HG02623 (cell line): ENCODE results near the gene TUBGCP6.

Source experiments
- ATAC-seq: cut with Tn5 transposase; IDR thresholded peaks from one replicate; pipeline ENCODE4 v1.9.1; 2021; ENCODE audit warnings: moderate library complexity; ENCODE audit not compliant: unreplicated experiment

The TUBGCP6 gene

GRCh38 chr22:50251477-50252081, 6.8 kb upstream of the TUBGCP6 start:
- no peak for ATAC-seq

- ATAC-seq = peak; percentile 42
Measured at GRCh38 chr22:50250555-50251476, 6.0 kb upstream of the TUBGCP6 start, which contains the start of gene HDAC10. HDAC10 (minus strand) TSS chr22:50251265; CDS start chr22:50251032, 233 bp downstream.

GRCh38 chr22:50250249-50250554, 5.4 kb upstream of the TUBGCP6 start:
- ATAC-seq = no peak

GRCh38 chr22:50249341-50250248, 4.8 kb upstream of the TUBGCP6 start:
- no peak for ATAC-seq

GRCh38 chr22:50248196-50249081, 3.6 kb upstream of the TUBGCP6 start:
- ATAC-seq = no peak

GRCh38 chr22:50247748-50248147, 2.9 kb upstream of the TUBGCP6 start:
- ATAC-seq = no peak

- no peak for ATAC-seq
Measured at GRCh38 chr22:50246242-50247175, 1.7 kb upstream of the TUBGCP6 start.

GRCh38 chr22:50245214-50246072, 620 bp upstream of the TUBGCP6 start:
- no peak for ATAC-seq

GRCh38 chr22:50243685-50244419, 971 bp downstream of the TUBGCP6 start:
- ATAC-seq = no peak

GRCh38 chr22:50242406-50242949, 2.3 kb downstream of the TUBGCP6 start:
- no peak for ATAC-seq

GRCh38 chr22:50238755-50239154, 6.1 kb downstream of the TUBGCP6 start:
- ATAC-seq = no peak

- ATAC-seq = no peak
Measured at GRCh38 chr22:50236731-50237409, 8.0 kb downstream of the TUBGCP6 start.

- no peak for ATAC-seq
Measured at GRCh38 chr22:50233223-50233622, 11.6 kb downstream of the TUBGCP6 start.

GRCh38 chr22:50232481-50233151, 12.2 kb downstream of the TUBGCP6 start:
- no peak for ATAC-seq

GRCh38 chr22:50229370-50229769, 15.5 kb downstream of the TUBGCP6 start:
- no peak for ATAC-seq

GRCh38 chr22:50228366-50228765, 16.5 kb downstream of the TUBGCP6 start:
- no peak for ATAC-seq
